SK-N-SH (cell line): Measurements from ENCODE around the gene COL5A2. TPM values are rescaled to one million over a fixed set of nuclear protein-coding genes. Genes with fewer than 3 reads are reported as not detected.
A peak's percentile ranks its signal among the peaks of the same experiment; 100 is the strongest.

Source experiments
- CTCF ChIA-PET: fragments of 300-600, 350-600 bp; formaldehyde crosslinking; extraction: SDS; loops from one replicate; lab custom pipeline; 2021; lab: Yijun Ruan, JAX
- POLR2A ChIA-PET: fragments of 350-600 bp; sonication (Branson Sonifier 250); formaldehyde crosslinking; extraction: SDS; loops from one replicate; lab custom pipeline; 2020; ENCODE audit warnings: antibody characterized with exemption, inconsistent platforms; lab: Yijun Ruan, JAX
- DNase-seq: peaks from one replicate; pipeline ENCODE4 v3.0.0; 2012
- H2AFZ ChIP-seq: fragments of 200-600 bp; sonication (generic); 2 replicates; pipeline ENCODE4 v1.8.1; 2016; ENCODE audit warnings: antibody characterized with exemption, mild to moderate bottlenecking, low read depth
- H3F3A ChIP-seq: fragments of 200-600 bp; sonication (generic); replicated peaks from 2 replicates; pipeline ENCODE3; 2016; ENCODE audit warnings: antibody characterized with exemption, mild to moderate bottlenecking; ENCODE audit not compliant: insufficient read depth
- H3K27ac ChIP-seq, 2 experiments: fragments of 200-500 bp in 1 of 2; fragments of 200-600 bp in 1 of 2; sonication (Bioruptor generic) in 1 of 2; sonication (generic), shearing (Covaris generic) in 1 of 2; 2 replicates each; pipeline versions ENCODE4 v1.5.1 to v1.6.1; 2014 to 2016; ENCODE audit warnings: low read depth in 2 of 2, inconsistent platforms in 1 of 2, low read length in 1 of 2, mild to moderate bottlenecking in 1 of 2, mixed read lengths in 1 of 2
- H3K27me3 ChIP-seq: fragments of 200-600 bp; sonication (generic), shearing (Covaris generic); 2 replicates; pipeline ENCODE4 v1.6.1; 2016; ENCODE audit warnings: mixed run types; ENCODE audit not compliant: insufficient read depth
- H3K36me3 ChIP-seq, 2 experiments: fragments of 200-500 bp in 1 of 2; fragments of 200-600 bp in 1 of 2; sonication (Bioruptor generic) in 1 of 2; sonication (generic) in 1 of 2; replicated peaks in 1 of 2; 2 replicates each; pipeline versions ENCODE3 to v1.5.1; 2014 to 2016; ENCODE audit warnings: low read length in 1 of 2, mild to moderate bottlenecking in 1 of 2; ENCODE audit not compliant: insufficient read depth in 2 of 2, control insufficient read depth in 1 of 2
- H3K4me1 ChIP-seq, 2 experiments: fragments of 200-500 bp in 1 of 2; fragments of 200-600 bp in 1 of 2; sonication (Bioruptor generic) in 1 of 2; sonication (generic), shearing (Covaris generic) in 1 of 2; 2 replicates each; pipeline versions ENCODE4 v1.5.1 to v1.6.1; 2014 to 2016; ENCODE audit warnings: low read depth in 1 of 2, low read length in 1 of 2, mixed run types in 1 of 2; ENCODE audit not compliant: insufficient read depth in 2 of 2, control insufficient read depth in 1 of 2
- H3K4me2 ChIP-seq: fragments of 200-600 bp; sonication (generic), shearing (Covaris generic); 2 replicates; pipeline ENCODE4 v1.6.1; 2017; ENCODE audit warnings: mixed run types
- H3K4me3 ChIP-seq, 2 experiments: fragments of 200-500 bp in 1 of 2; fragments of 200-600 bp in 1 of 2; sonication (Bioruptor generic) in 1 of 2; sonication (generic), shearing (Covaris generic) in 1 of 2; 2 replicates each; pipeline versions ENCODE4 v1.5.1 to v1.8.1; 2014 to 2016; ENCODE audit warnings: low read depth in 2 of 2, inconsistent platforms in 1 of 2, low read length in 1 of 2, mild to moderate bottlenecking in 1 of 2, mixed read lengths in 1 of 2, moderate library complexity in 1 of 2
- H3K79me2 ChIP-seq: fragments of 200-600 bp; sonication (generic); 2 replicates; pipeline ENCODE4 v1.8.1; 2017; ENCODE audit warnings: mild to moderate bottlenecking; ENCODE audit not compliant: insufficient read depth
- H3K9ac ChIP-seq: fragments of 200-600 bp; sonication (generic); 2 replicates; pipeline ENCODE4 v1.6.1; 2017; ENCODE audit warnings: mixed run types
- H3K9me2 ChIP-seq: fragments of 200-600 bp; sonication (generic); 2 replicates; pipeline ENCODE4 v1.6.1; 2017; ENCODE audit warnings: mixed run types
- H3K9me3 ChIP-seq: fragments of 200-600 bp; sonication (generic); 2 replicates; pipeline ENCODE4 v1.6.1; 2017; ENCODE audit warnings: mixed run types, mild to moderate bottlenecking, moderate library complexity
- H4K20me1 ChIP-seq: fragments of 200-600 bp; sonication (generic); 2 replicates; pipeline ENCODE4 v1.6.1; 2017; ENCODE audit warnings: mild to moderate bottlenecking, mixed run types; ENCODE audit not compliant: insufficient read depth
- ELF1 ChIP-seq: IDR thresholded peaks from 2 replicates; pipeline ENCODE4 v1.4.0; 2012
- EP300 ChIP-seq, 2 experiments: IDR thresholded peaks; 2 replicates each; pipeline versions ENCODE4 v1.4.0 to v1.6.1; 2012; ENCODE audit warnings: borderline replicate concordance in 1 of 2, low read depth in 1 of 2, low read length in 1 of 2
- EZH2phosphoT487 ChIP-seq: fragments of 200-600 bp; sonication (generic); IDR thresholded peaks from 2 replicates; pipeline ENCODE4 v1.6.1; 2017; ENCODE audit warnings: low read depth, mixed run types, mild to moderate bottlenecking, antibody characterized with exemption, moderate library complexity, borderline replicate concordance
- FOSL2 ChIP-seq: IDR thresholded peaks from 2 replicates; pipeline ENCODE4 v1.4.0; 2012; ENCODE audit warnings: low read depth, mild to moderate bottlenecking, moderate library complexity, borderline replicate concordance
- FOXM1 ChIP-seq: IDR thresholded peaks from 2 replicates; pipeline ENCODE4 v1.4.0; 2012; ENCODE audit warnings: low read depth, mild to moderate bottlenecking
- JUND ChIP-seq: IDR thresholded peaks from 2 replicates; pipeline ENCODE4 v1.4.0; 2012
- MAX ChIP-seq: IDR thresholded peaks from 2 replicates; pipeline ENCODE4 v1.4.0; 2012; ENCODE audit warnings: low read depth
- PBX3 ChIP-seq: IDR thresholded peaks from 2 replicates; pipeline ENCODE4; 2012
- RXRA ChIP-seq: IDR thresholded peaks from 2 replicates; pipeline ENCODE4 v1.4.0; 2012; ENCODE audit warnings: low read depth, mild to moderate bottlenecking, borderline replicate concordance
- TCF12 ChIP-seq: IDR thresholded peaks from 2 replicates; pipeline ENCODE4 v1.4.0; 2012
- USF2 ChIP-seq: fragments of 150-350 bp; IDR thresholded peaks from 2 replicates; pipeline ENCODE4 v1.6.1; 2017; ENCODE audit warnings: antibody characterized with exemption, low read length, low read depth, borderline replicate concordance
- YY1 ChIP-seq: IDR thresholded peaks from 2 replicates; pipeline ENCODE4 v1.4.0; 2012; ENCODE audit warnings: low read depth, mild to moderate bottlenecking
- WGBS: methylation state at CpG from one replicate; pipeline ENCODE4 v1.1.6; 2017; ENCODE audit warnings: low lambda C conversion rate; 5-methylcytosine and 5-hydroxymethylcytosine counted together
- polyA plus RNA-seq, 3 experiments: library from polyadenylated mRNA; depleted of rRNA; stranded (reverse); fragments of >200 nt; gene quantifications; 2 replicates each; pipeline ENCODE4 v1.2.3, GENCODE V29; 2012
- TF ChIP-seq, protein P1 (sequence below): fragments of 200-600 bp; sonication (generic); IDR thresholded peaks from 2 replicates; pipeline ENCODE4 v1.6.1; 2017; ENCODE audit warnings: antibody characterized with exemption, mild to moderate bottlenecking, moderate library complexity

The COL5A2 gene
- polyA plus RNA-seq, 1 of the 3 experiments (the other 2 are of a cell fraction): 20.4 TPM

DNA sequence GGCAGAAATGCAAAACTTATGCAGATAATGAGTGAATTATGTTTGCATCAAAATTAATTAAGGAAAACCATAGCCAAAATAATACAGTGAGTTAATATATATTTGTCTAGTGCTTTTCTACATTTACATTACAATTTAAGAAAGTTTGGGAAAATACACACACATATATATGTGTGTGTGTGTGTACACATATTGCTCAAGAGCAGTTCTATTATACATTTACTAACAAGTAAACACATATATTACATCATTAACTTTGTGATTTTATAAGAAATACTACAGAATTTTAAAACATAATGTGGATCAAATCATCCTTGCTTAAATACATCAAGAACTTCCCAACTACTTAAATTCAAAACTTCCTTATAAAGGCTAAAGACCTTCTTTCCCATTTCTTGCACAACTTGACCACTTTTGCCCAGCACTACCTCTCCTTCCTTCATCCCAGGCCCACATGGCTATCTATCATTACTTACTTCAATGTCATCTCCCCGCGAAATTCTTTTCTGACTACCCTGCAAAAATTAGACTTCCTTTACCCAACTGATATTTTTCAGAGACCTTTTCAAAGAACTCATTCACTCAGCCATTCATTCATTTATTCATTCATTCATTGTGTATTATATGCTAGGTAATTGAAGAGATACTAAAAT lies 68.4 kb downstream of the COL5A2 start (continued):
- no peak for TF ChIP-seq MAX
- TF ChIP-seq YY1: no peak
- TF ChIP-seq ELF1: no peak

DNA sequence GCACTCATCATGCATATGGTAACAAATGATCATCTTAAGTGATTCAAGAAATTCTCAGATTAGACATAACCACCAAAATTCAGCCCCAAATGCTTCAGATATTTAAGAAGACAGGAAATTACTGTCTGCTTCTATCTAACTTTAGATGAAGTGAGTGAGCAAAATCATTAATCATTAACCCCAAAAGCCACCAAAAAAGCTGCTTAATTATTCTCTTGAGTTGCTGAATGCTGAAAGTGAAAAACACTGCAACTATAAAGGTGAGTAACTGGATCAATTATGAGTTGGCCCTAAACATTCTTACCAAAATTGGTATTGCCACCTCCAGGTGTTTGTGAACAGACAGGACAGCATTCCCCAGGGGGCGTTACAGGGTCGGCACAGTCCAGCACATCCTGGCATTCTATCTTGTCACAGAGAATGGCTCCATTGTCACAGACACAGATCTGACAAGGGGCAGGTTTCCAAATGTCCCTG lies 69.6 kb downstream of the COL5A2 start:
- Histone ChIP-seq H3K9me2 (no peaks in the 10 kb centered on the region), H3K4me2 (0 out of 2 replicates have a peak overlapping the region, but pooled peaks have one; percentile 23), H3K4me3 (no peak overlapping the region), H2AFZ (peak overlapping the region; percentile 42), H3K9ac (no peak overlapping the region), H3K27me3 (no peaks in the 10 kb centered on the region), H3F3A (peaks cover 53% of the 10 kb centered on the region), H3K4me1 (peaks cover 6 to 18% of the 10 kb centered on the region in 2 experiments; a peak in 3 of 4 replicates), H4K20me1 (no peaks in the 10 kb centered on the region), H3K9me3 (no peaks in the 10 kb centered on the region; the same call in 1 of the 2 replicates), H3K79me2 (peaks cover 5% of the 10 kb centered on the region; the same call in 1 of the 2 replicates), H3K36me3 (peaks cover 2 to 18% of the 10 kb centered on the region in 2 experiments), H3K27ac (peak overlapping the region; percentile 66 to 84)
- CTCF ChIA-PET: no interaction called here
- 0 out of 2 replicates have a peak, but pooled peaks have one; percentile 32 for TF ChIP-seq FOXM1
- TF ChIP-seq EP300 (IDR thresholded peaks at IDR 0.05; ENCODE audit: borderline replicate concordance in 1 of 2, low read depth in 1 of 2, low read length in 1 of 2): peak in 1 of 2 experiments; percentile 63; a peak in 3 of 4 replicates
- peak; percentile 45 for TF ChIP-seq JUND
- peak; percentile 77 for TF ChIP-seq PBX3
- peak; percentile 30; the same call in 1 of the 2 replicates for TF ChIP-seq RXRA
- TF ChIP-seq, protein P1, sequence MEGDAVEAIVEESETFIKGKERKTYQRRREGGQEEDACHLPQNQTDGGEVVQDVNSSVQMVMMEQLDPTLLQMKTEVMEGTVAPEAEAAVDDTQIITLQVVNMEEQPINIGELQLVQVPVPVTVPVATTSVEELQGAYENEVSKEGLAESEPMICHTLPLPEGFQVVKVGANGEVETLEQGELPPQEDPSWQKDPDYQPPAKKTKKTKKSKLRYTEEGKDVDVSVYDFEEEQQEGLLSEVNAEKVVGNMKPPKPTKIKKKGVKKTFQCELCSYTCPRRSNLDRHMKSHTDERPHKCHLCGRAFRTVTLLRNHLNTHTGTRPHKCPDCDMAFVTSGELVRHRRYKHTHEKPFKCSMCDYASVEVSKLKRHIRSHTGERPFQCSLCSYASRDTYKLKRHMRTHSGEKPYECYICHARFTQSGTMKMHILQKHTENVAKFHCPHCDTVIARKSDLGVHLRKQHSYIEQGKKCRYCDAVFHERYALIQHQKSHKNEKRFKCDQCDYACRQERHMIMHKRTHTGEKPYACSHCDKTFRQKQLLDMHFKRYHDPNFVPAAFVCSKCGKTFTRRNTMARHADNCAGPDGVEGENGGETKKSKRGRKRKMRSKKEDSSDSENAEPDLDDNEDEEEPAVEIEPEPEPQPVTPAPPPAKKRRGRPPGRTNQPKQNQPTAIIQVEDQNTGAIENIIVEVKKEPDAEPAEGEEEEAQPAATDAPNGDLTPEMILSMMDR: 0 out of 2 replicates have a peak, but pooled peaks have one; percentile 16
- peak; percentile 24; the same call in 1 of the 2 replicates for TF ChIP-seq FOSL2
- TF ChIP-seq TCF12: peak; percentile 52
- TF ChIP-seq USF2: no peak
- no peak for TF ChIP-seq EZH2phosphoT487
- WGBS: 17% methylated on average over 2 of the region's 2 CpGs
- DNase-seq: no peak
- POLR2A ChIA-PET: no interaction called here
